GM21786 (cell line): ENCODE measurements around the gene LAPTM5.
A peak's percentile ranks its signal among the peaks of the same experiment; 100 is the strongest.

Experiments
- ATAC-seq: cut with Tn5 transposase; IDR thresholded peaks from one replicate; pipeline ENCODE4 v1.9.1; 2021; ENCODE audit not compliant: unreplicated experiment

LAPTM5 gene

GRCh38 chr1:30719406-30720270, 37.9 kb downstream of the LAPTM5 start:
- no peak for ATAC-seq

DNA sequence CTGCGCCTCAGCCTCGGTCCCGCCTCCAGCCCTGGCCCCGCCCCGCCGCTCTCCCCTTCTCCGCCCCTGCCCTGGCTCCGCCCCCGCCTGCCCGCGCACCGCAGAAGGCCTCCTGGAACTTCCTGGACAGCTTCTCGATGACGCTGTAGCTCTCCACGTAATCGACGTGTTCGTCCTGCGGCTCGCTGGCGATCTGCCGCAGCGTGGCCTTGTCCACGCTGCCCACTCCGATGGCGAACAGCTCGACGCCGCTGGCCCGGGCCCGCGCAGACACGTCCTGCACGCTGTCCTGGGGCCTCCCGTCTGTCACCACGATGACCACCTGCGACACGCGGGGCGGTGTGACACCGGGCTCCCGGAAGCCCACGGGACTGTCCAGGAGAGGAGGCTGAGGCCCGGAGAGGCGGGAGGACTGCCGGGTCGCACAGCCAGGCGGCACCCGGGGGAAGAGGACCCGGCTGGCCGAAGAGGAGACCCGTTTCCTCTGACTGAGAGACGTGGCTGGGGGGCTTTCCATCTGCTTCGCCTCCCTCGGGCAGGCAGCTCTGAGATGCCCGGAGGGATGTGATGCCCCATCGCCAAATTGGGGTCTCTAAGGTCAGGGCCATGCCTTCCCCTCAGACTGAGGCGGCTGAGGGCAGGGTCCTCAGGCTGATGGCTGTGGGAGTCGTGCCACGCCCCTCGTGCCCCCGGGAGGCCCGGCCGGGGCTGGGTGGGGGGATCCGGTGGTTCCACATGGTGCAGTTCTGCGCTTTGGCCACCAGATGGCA, 38.8 kb downstream of the LAPTM5 start:
- peak; percentile 44 for ATAC-seq

DNA sequence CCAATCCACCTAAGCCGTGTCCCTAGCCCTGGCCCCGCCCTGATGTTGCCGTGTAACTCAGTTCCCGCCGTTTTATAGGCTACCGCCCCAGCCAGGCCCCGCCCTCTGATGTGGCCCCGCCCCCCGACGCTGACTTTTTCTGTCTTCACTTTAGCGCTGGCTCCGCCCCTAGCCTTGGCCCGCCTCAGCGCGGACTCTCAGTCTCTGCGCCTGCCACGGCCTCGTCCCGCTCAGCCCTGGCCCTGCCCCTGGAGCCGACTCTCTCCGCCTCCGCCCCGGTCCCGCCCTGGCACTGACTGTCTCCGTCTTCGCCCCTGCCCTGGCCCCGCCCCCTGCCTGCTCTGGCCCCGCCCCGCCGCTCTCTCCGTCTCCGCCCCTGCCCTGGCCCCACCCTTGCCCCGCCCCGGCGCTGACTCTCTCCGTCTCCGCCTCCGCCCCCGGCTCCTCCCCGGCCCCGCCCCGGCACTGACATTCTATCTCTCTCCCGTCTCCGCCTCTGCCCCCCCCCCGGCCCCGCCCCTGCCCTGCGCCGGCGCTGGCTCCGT, 39.4 kb downstream of the LAPTM5 start:
- ATAC-seq, result peak; percentile 88

DNA sequence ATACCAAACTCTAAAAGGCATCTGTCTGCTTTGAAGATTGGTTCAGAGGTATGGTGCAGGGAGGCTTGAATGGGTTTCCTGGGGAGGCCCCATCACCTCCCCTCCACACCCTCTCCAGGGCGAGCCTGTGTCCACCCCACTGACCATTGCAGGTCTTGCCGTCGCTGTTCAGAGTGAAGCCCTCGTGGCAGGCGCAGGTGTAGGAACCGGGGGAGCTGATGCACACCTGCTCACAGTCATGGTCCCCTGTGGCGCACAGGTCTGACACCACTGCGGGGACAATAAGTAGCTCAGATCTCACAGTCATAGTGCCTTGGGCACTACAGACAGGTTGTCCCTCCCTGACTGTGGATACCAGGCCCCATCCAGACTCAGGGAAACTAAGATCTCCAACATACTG, 40.9 kb downstream of the LAPTM5 start:
- ATAC-seq, result no peak

DNA sequence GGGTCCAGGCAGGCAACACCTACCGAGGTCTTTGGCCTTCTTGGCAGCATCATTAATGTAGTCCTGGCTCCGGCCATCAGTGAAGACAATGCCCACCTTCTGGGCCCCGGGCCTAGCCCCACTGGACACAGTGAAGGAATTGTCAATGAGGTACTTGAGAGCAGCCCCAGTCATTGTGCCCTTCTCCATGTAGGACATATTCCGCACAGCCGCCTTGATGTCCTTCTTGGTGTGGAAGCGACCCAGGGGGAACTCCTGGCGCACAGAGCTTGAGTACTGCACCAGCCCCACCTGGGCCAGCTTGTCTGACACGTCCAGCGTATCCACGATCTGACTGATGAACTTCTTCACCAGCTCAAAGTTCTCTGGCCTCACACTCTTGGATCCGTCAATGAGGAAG, 41.7 kb downstream of the LAPTM5 start:
- no peak for ATAC-seq

- no peak for ATAC-seq
Observed at GRCh38 chr1:30715216-30715615, 42.4 kb downstream of the LAPTM5 start.

DNA sequence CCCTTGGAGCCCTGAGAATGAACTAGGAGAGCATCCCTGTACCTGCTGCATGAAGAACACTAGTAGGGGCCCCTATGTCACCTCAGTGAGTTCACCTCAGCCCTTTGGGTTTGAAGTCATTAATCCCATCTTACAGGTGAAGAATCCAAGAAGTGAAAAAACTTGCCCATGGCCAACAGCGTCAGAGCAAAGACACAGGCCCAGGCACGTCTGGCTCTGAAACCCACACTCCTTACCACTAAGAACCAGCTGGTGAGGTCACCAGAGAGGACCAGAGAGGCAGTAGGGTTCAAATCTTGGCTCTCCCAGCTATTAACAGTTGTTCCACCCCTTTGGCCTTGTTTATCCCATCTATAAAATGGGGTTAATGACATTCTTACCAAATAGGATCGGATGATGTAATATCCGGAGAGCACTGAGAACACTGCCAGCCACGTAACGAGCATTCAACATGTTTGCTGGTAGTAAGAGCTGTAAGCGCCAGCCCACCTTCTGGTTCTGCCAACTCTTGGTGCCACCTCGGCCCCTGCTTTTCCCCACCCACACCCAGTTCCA, 43.0 kb downstream of the LAPTM5 start:
- ATAC-seq, result no peak

DNA sequence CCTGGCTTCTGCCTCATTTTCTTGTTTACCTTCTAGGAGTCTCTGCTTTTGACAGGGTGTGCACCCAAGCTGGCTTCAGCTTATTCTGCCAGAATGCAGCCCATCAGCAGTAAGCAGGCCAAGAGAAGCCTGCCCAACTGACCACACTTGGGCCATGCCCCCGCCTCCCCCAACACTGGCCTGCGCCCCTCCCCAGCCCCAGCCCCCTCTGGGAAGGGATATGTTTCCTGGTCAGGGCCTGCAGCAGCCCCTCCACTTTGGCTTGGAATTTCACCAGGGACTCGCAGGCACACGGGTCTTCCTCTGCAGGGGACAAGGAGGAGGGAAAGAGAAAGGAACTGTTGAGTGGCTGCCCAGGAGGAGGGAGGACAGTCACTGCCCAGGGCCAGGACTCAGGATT, 43.5 kb downstream of the LAPTM5 start:
- no peak for ATAC-seq

DNA sequence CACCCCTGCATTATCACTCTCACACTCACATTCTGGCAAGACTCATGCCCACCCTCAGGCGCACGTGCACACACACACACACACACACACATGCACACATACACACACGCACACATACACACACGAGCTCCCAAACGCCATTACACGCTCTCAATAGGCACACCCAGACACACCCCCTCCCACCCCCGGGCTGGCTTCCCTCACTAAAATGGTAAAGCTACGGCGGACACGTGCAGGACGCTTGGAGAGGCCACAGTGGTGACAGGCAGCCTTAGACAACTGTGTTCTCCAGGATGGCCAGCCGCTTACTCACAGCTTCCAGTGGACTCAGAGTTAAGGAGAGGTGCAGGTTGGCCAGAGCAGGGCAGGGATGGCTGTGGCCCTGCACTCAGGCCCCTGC, 44.3 kb downstream of the LAPTM5 start:
- ATAC-seq, result no peak

GRCh38 chr1:30712583-30712982, 45.0 kb downstream of the LAPTM5 start:
- no peak for ATAC-seq

- no peak for ATAC-seq
Observed at GRCh38 chr1:30710407-30710806, 47.2 kb downstream of the LAPTM5 start.

DNA sequence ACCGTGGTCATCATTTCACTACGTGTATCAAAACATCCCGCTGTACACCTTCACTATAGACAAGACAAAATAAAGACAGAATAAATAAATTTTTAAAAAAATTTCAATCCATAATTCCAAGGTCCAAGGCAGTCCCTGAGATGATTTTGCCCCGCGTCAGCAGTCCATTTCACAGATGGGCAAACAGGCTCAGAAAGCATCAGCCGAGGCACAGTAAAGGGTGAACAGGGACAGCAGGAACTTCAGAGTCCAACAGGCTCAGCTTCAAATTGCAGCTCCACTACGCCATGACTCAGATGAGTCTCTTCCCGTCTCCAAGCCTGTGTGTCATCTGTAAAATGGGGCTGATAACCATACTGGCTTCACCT, 49.2 kb downstream of the LAPTM5 start:
- ATAC-seq, result no peak

- ATAC-seq, result no peak
Observed at GRCh38 chr1:30707412-30708360, 49.9 kb downstream of the LAPTM5 start.

DNA sequence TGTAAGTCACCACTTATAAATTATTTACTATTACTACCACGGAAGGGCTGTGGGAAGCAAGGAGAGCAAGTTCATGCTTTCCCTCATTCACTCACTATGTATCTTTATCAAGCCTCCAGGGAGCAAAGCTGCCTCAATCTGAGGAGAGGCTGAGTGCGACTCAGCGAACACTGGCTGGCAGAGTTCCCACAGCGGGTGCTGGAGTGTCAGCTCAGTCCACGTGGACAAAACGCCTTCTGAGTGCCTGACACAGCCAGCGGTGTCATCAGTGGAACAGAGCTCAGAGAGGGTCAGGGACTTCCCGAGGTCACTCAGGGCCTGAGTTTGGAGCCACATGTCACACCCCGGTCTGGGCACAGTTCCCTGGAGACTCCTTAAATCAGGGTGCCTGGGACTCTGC, 51.0 kb downstream of the LAPTM5 start:
- no peak for ATAC-seq

GRCh38 chr1:30705698-30706097, 51.9 kb downstream of the LAPTM5 start:
- ATAC-seq, result no peak

- no peak for ATAC-seq
Observed at GRCh38 chr1:30704765-30705509, 52.6 kb downstream of the LAPTM5 start.

GRCh38 chr1:30704271-30704670, 53.3 kb downstream of the LAPTM5 start:
- no peak for ATAC-seq

DNA sequence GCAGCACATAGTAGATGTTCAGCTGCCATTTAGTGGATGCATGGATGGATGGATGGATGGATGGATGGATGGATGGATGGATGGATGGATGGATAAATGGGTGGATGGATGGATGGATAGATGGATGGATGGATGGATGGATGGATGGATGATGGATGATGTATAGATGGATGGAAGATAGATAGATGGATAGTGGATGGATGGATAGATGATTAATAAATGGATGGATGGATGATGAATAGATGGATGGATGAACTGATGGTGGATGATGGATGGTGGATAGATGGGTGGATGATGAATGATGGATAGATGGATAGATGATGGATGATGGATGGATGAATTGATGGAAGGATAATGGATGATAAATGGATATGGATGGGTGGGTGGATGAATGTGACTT, 54.8 kb downstream of the LAPTM5 start:
- no peak for ATAC-seq

- no peak for ATAC-seq
Observed at GRCh38 chr1:30701258-30701633, 56.3 kb downstream of the LAPTM5 start.
